BE2C (cell line): ENCODE measurements around the gene TATDN2.

Experiments
- DNase-seq: peaks from one replicate; pipeline ENCODE4 v3.0.0-alpha.2; 2020
- H3K27me3 ChIP-seq: fragments of 250-450 bp; sonication (Bioruptor Pico); 2 replicates; pipeline ENCODE4 v1.5.1; 2020; ENCODE audit warnings: mild to moderate bottlenecking
- H3K36me3 ChIP-seq: fragments of 250-450 bp; sonication (Bioruptor Pico); 2 replicates; pipeline ENCODE4 v1.5.1; 2020; ENCODE audit warnings: mild to moderate bottlenecking
- H3K4me1 ChIP-seq: fragments of 250-450 bp; sonication (Bioruptor Pico); 2 replicates; pipeline ENCODE4 v1.5.1; 2020
- H3K4me3 ChIP-seq: 2 replicates; pipeline ENCODE4 v1.5.1; 2011; ENCODE audit warnings: low read depth, low read length
- H3K9me3 ChIP-seq: fragments of 250-450 bp; sonication (Bioruptor Pico); 2 replicates; pipeline ENCODE4 v1.5.1; 2020
- CTCF ChIP-seq: IDR thresholded peaks from 2 replicates; pipeline ENCODE4 v1.5.1; 2012; ENCODE audit warnings: mild to moderate bottlenecking, low read depth, low read length

TATDN2 gene

GRCh38 chr3:10213156-10213792 is 35.0 kb upstream of the TATDN2 start:
- Histone ChIP-seq H3K9me3 (no peaks in the 10 kb centered on the region), H3K36me3 (no peaks in the 10 kb centered on the region), H3K4me1 (no peaks in the 10 kb centered on the region), H3K4me3 (no peak overlapping the region), H3K27me3 (no peaks in the 10 kb centered on the region)
- no peak for TF ChIP-seq CTCF
- no peak for DNase-seq

GRCh38 chr3:10215578-10216368 is 32.5 kb upstream of the TATDN2 start:
- H3K27me3 ChIP-seq: no peaks in the 10 kb centered on the region
- H3K36me3 ChIP-seq: no peaks in the 10 kb centered on the region
- H3K4me1 ChIP-seq: no peaks in the 10 kb centered on the region
- TF ChIP-seq CTCF: no peak
- DNase-seq: no peak
- H3K4me3 ChIP-seq: no peak overlapping the region
- no peaks in the 10 kb centered on the region for H3K9me3 ChIP-seq

- Histone ChIP-seq H3K4me1 (no peaks in the 10 kb centered on the region), H3K27me3 (no peaks in the 10 kb centered on the region), H3K9me3 (no peaks in the 10 kb centered on the region), H3K4me3 (no peak overlapping the region), H3K36me3 (no peaks in the 10 kb centered on the region)
- DNase-seq: no peak
- TF ChIP-seq CTCF: no peak
Observed at GRCh38 chr3:10217359-10217758, 30.9 kb upstream of the TATDN2 start.

DNA sequence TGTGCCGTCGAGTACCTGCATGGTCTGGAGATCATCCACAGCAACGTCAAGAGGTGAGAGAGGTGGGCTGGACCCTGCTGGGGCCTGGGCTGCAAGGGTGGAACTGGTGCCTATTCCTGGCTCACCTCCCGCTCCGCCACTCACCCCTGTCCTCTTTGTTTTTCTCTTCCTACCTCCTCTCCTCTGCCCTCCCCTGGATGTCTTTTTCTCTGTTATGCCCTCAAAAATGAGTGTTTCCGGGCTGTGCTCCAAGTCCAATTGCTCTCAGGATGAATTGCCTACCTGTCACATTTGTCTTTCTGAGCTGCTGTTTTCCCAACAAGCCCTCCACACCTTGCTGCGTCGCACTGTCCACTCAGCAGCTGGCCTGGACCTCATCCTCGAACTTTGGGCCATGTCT is 28.5 kb upstream of the TATDN2 start:
- H3K9me3 ChIP-seq: no peaks in the 10 kb centered on the region
- H3K4me3 ChIP-seq: no peak overlapping the region
- no peak for DNase-seq
- no peaks in the 10 kb centered on the region for H3K27me3 ChIP-seq
- TF ChIP-seq CTCF: no peak
- H3K36me3 ChIP-seq: no peaks in the 10 kb centered on the region
- H3K4me1 ChIP-seq: no peaks in the 10 kb centered on the region

- Histone ChIP-seq H3K4me3 (no peak overlapping the region), H3K36me3 (no peaks in the 10 kb centered on the region), H3K27me3 (no peaks in the 10 kb centered on the region), H3K4me1 (no peaks in the 10 kb centered on the region), H3K9me3 (no peaks in the 10 kb centered on the region)
- no peak for DNase-seq
- no peak for TF ChIP-seq CTCF
Observed at GRCh38 chr3:10223676-10224639, 24.3 kb upstream of the TATDN2 start.
